ENCODE data around the gene VARS2. TPM values are rescaled to one million over a fixed set of nuclear protein-coding genes. Genes with fewer than 3 reads are reported as not detected.
A peak's percentile ranks its signal among the peaks of the same experiment; 100 is the strongest.

Gene VARS2
- polyA plus RNA-seq, 1 experiment = 16.1 TPM

GRCh38 chr6:30912746-30913520 lies 1.1 kb upstream of the VARS2 start:
- CTCF ChIA-PET = interaction anchor here (0.8 to 12.2 kb wide), 17 partner anchors 7 to 240 kb away, joined by 3 to 194 read pairs (median 22); partner anchors contain the start of genes DDR1, DHX16 and SFTA2
- Histone ChIP-seq H3K4me3 (ENCODE audit: low read depth, low read length) (no peak overlapping the region), H3K36me3 (ENCODE audit: control insufficient read depth, insufficient read depth, low read length) (peaks cover 24% of the 10 kb centered on the region), H3K27me3 (ENCODE audit: control insufficient read depth, insufficient read depth, low read length) (no peaks in the 10 kb centered on the region)
- no peak for TF ChIP-seq CTCF (IDR thresholded peaks at IDR 0.05; ENCODE audit: insufficient read depth, low read depth, low read length)
- POLR2A ChIA-PET = interaction anchor here (0.6 to 1.5 kb wide), 3 partner anchors 92 to 180 kb away, joined by 3 to 15 read pairs (median 4); no protein-coding TSS in a partner anchor
- DNase-seq (ENCODE audit: low read depth) = no peak

- TF ChIP-seq CTCF (IDR thresholded peaks at IDR 0.05; ENCODE audit: insufficient read depth, low read depth, low read length) = no peak
- ChIA-PET POLR2A (interaction anchor here (0.6 to 1.5 kb wide), 3 partner anchors 93 to 179 kb away, joined by 3 to 15 read pairs (median 4); no protein-coding TSS in a partner anchor), CTCF (interaction anchor here (0.6 to 12.2 kb wide), 24 partner anchors 8 to 241 kb away, joined by 3 to 194 read pairs (median 10); partner anchors contain the start of genes DDR1, DHX16 and SFTA2)
- peaks cover 24% of the 10 kb centered on the region for H3K36me3 ChIP-seq (ENCODE audit: control insufficient read depth, insufficient read depth, low read length)
- H3K4me3 ChIP-seq (ENCODE audit: low read depth, low read length) = peak overlapping the region; percentile 37
- H3K27me3 ChIP-seq (ENCODE audit: control insufficient read depth, insufficient read depth, low read length) = no peaks in the 10 kb centered on the region
- DNase-seq (ENCODE audit: low read depth) = no peak
These were observed 340 bp upstream of the VARS2 start for GRCh38 chr6:30913721-30914075.

- no peak for TF ChIP-seq CTCF (IDR thresholded peaks at IDR 0.05; ENCODE audit: insufficient read depth, low read depth, low read length)
- DNase-seq (ENCODE audit: low read depth) = no peak
These were observed 984 bp downstream of the VARS2 start for GRCh38 chr6:30914854-30915590.

GRCh38 chr6:30915591-30915946 lies 1.5 kb downstream of the VARS2 start:
- Histone ChIP-seq H3K4me3 (ENCODE audit: low read depth, low read length) (no peak overlapping the region), H3K27me3 (ENCODE audit: control insufficient read depth, insufficient read depth, low read length) (no peaks in the 10 kb centered on the region), H3K36me3 (ENCODE audit: control insufficient read depth, insufficient read depth, low read length) (peaks cover 23% of the 10 kb centered on the region)
- POLR2A ChIA-PET = no interaction called here
- CTCF ChIA-PET = interaction anchor here (0.6 to 12.2 kb wide), 42 partner anchors 10 to 277 kb away, joined by 3 to 194 read pairs (median 4); partner anchors contain the start of genes CDSN, DDR1, DHX16 and MUC21
- DNase-seq (ENCODE audit: low read depth) = no peak
- peak; percentile 73 for TF ChIP-seq CTCF (IDR thresholded peaks at IDR 0.05; ENCODE audit: insufficient read depth, low read depth, low read length)

More at GRCh38 chr6:30914854-30915590, 984 bp downstream of the VARS2 start:
- Histone ChIP-seq H3K36me3 (ENCODE audit: control insufficient read depth, insufficient read depth, low read length) (peaks cover 24% of the 10 kb centered on the region), H3K27me3 (ENCODE audit: control insufficient read depth, insufficient read depth, low read length) (no peaks in the 10 kb centered on the region), H3K4me3 (ENCODE audit: low read depth, low read length) (peak overlapping the region; percentile 37)
- POLR2A ChIA-PET = interaction anchor here (1.5 kb wide), 1 partner anchor 156 kb away, joined by 4 read pairs; no protein-coding TSS in a partner anchor
- CTCF ChIA-PET = interaction anchor here (0.8 to 12.2 kb wide), 40 partner anchors 9 to 278 kb away, joined by 3 to 194 read pairs (median 6); partner anchors contain the start of genes CDSN, DDR1, DHX16 and MUCL3

- no peak for TF ChIP-seq CTCF (IDR thresholded peaks at IDR 0.05; ENCODE audit: insufficient read depth, low read depth, low read length)
- Histone ChIP-seq H3K27me3 (ENCODE audit: control insufficient read depth, insufficient read depth, low read length) (no peaks in the 10 kb centered on the region), H3K36me3 (ENCODE audit: control insufficient read depth, insufficient read depth, low read length) (peaks cover 24% of the 10 kb centered on the region), H3K4me3 (ENCODE audit: low read depth, low read length) (no peak overlapping the region)
- DNase-seq (ENCODE audit: low read depth) = no peak
- ChIA-PET CTCF (interaction anchor here (0.9 to 12.2 kb wide), 13 partner anchors 8 to 210 kb away, joined by 3 to 194 read pairs (median 8); no protein-coding TSS in a partner anchor), POLR2A (no interaction called here)
These were observed 3.0 kb downstream of the VARS2 start for GRCh38 chr6:30917041-30917440.
